ENCODE results near the gene PCMT1.

- TF ChIP-seq, protein P1, sequence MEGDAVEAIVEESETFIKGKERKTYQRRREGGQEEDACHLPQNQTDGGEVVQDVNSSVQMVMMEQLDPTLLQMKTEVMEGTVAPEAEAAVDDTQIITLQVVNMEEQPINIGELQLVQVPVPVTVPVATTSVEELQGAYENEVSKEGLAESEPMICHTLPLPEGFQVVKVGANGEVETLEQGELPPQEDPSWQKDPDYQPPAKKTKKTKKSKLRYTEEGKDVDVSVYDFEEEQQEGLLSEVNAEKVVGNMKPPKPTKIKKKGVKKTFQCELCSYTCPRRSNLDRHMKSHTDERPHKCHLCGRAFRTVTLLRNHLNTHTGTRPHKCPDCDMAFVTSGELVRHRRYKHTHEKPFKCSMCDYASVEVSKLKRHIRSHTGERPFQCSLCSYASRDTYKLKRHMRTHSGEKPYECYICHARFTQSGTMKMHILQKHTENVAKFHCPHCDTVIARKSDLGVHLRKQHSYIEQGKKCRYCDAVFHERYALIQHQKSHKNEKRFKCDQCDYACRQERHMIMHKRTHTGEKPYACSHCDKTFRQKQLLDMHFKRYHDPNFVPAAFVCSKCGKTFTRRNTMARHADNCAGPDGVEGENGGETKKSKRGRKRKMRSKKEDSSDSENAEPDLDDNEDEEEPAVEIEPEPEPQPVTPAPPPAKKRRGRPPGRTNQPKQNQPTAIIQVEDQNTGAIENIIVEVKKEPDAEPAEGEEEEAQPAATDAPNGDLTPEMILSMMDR (conservative IDR thresholded peaks at IDR 0.05; ENCODE audit: low read length) = no peak
- TF ChIP-seq EZH2phosphoT487 (IDR thresholded peaks at IDR 0.05; ENCODE audit: borderline replicate concordance, low read depth, low read length) = no peak
Observed at GRCh38 chr6:149701714-149702113, 47.8 kb upstream of the PCMT1 start.

Measured in OCI-LY7 (cell line).